ENCODE results near the gene XRCC4. TPM values are rescaled to one million over a fixed set of nuclear protein-coding genes. Genes with fewer than 3 reads are reported as not detected.
A peak's percentile ranks its signal among the peaks of the same experiment; 100 is the strongest.

The XRCC4 gene
- total and polyA plus RNA-seq, 2 of the 13 experiments (the other 11 are each of a cell fraction or from before 2014, with no cell fraction given) = 2.8 to 12.6 TPM

- TF ChIP-seq ZNF407 (CRISPR knock-in tag; IDR thresholded peaks at IDR 0.05; ENCODE audit: not compliant biosample characterization) (no peak), KLF9 (CRISPR knock-in tag; IDR thresholded peaks at IDR 0.05; ENCODE audit: low read depth) (no peak), HNRNPL (IDR thresholded peaks at IDR 0.05; ENCODE audit: low read depth, low read length) (no peak), ZNF800 (CRISPR knock-in tag; IDR thresholded peaks at IDR 0.05) (peak; percentile 77; the same call in 1 of the 2 replicates), ZNF230 (CRISPR knock-in tag; IDR thresholded peaks at IDR 0.05) (no peak), PAXIP1 (CRISPR knock-in tag; conservative IDR thresholded peaks at IDR 0.05) (peak; percentile 88), RBFOX2 (IDR thresholded peaks at IDR 0.05; ENCODE audit: low read depth, low read length) (no peak), BORCS8-MEF2B (CRISPR knock-in tag; IDR thresholded peaks at IDR 0.05) (no peak), ATF1 (CRISPR knock-in tag; IDR thresholded peaks at IDR 0.05) (peak; percentile 58), ARID2 (CRISPR knock-in tag; IDR thresholded peaks at IDR 0.05; ENCODE audit: borderline replicate concordance) (no peak), ZNF44 (CRISPR knock-in tag; IDR thresholded peaks at IDR 0.05) (no peak), RAD51 (IDR thresholded peaks at IDR 0.05; ENCODE audit: borderline replicate concordance) (no peak)
- TF ChIP-seq, protein P1, sequence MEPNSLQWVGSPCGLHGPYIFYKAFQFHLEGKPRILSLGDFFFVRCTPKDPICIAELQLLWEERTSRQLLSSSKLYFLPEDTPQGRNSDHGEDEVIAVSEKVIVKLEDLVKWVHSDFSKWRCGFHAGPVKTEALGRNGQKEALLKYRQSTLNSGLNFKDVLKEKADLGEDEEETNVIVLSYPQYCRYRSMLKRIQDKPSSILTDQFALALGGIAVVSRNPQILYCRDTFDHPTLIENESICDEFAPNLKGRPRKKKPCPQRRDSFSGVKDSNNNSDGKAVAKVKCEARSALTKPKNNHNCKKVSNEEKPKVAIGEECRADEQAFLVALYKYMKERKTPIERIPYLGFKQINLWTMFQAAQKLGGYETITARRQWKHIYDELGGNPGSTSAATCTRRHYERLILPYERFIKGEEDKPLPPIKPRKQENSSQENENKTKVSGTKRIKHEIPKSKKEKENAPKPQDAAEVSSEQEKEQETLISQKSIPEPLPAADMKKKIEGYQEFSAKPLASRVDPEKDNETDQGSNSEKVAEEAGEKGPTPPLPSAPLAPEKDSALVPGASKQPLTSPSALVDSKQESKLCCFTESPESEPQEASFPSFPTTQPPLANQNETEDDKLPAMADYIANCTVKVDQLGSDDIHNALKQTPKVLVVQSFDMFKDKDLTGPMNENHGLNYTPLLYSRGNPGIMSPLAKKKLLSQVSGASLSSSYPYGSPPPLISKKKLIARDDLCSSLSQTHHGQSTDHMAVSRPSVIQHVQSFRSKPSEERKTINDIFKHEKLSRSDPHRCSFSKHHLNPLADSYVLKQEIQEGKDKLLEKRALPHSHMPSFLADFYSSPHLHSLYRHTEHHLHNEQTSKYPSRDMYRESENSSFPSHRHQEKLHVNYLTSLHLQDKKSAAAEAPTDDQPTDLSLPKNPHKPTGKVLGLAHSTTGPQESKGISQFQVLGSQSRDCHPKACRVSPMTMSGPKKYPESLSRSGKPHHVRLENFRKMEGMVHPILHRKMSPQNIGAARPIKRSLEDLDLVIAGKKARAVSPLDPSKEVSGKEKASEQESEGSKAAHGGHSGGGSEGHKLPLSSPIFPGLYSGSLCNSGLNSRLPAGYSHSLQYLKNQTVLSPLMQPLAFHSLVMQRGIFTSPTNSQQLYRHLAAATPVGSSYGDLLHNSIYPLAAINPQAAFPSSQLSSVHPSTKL (CRISPR knock-in tag; IDR thresholded peaks at IDR 0.05) = peak; percentile 100
Measured at GRCh38 chr5:83124593-83124992, 47.2 kb downstream of the XRCC4 start (continued).
